ENCODE results near the gene DLG2.

The DLG2 gene

DNA sequence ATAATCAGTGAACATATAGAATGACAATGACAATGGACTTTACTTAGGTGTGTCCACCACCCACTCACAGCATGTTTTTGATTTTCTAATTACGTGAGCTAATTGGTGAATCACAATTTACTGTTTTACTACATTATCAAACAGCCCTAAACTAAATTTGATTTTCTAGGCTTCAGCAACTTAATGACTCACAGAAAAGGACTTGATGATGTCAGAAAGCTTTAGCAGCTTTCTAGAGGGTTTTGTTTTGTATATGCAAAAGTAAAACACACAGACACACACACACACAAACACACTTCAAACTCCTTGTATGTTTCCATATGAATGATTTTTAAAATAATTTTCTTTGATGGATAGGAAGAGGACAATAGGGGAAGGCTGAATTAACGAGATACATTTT, 1462.4 kb downstream of the DLG2 start:
- Histone ChIP-seq H2AFZ (ENCODE audit: low read length) (no peak overlapping the region), H3K4me1 (ENCODE audit: insufficient read depth, low read length, severe bottlenecking) (no peaks in the 10 kb centered on the region), H3K9me3 (ENCODE audit: low read length) (no peaks in the 10 kb centered on the region), H3K9me2 (ENCODE audit: low read depth, low read length) (no peaks in the 10 kb centered on the region), H3K27ac (ENCODE audit: low read depth, low read length, poor library complexity, severe bottlenecking) (no peak overlapping the region), H3F3A (ENCODE audit: insufficient read depth, low read length) (no peaks in the 10 kb centered on the region), H3K9ac (ENCODE audit: low read length) (no peak overlapping the region), H3K4me2 (ENCODE audit: low read length) (no peak overlapping the region), H3K79me2 (ENCODE audit: insufficient read depth, low read length) (no peaks in the 10 kb centered on the region), H3K36me3 (ENCODE audit: insufficient read depth, low read length) (no peaks in the 10 kb centered on the region), H3K27me3 (ENCODE audit: insufficient read depth, low read length) (no peaks in the 10 kb centered on the region; the same call in 1 of the 2 replicates), H3K4me3 (ENCODE audit: low read depth, low read length, poor library complexity, severe bottlenecking) (no peak overlapping the region), H4K20me1 (ENCODE audit: insufficient read depth, low read length) (no peaks in the 10 kb centered on the region)
- TF ChIP-seq, protein P1, sequence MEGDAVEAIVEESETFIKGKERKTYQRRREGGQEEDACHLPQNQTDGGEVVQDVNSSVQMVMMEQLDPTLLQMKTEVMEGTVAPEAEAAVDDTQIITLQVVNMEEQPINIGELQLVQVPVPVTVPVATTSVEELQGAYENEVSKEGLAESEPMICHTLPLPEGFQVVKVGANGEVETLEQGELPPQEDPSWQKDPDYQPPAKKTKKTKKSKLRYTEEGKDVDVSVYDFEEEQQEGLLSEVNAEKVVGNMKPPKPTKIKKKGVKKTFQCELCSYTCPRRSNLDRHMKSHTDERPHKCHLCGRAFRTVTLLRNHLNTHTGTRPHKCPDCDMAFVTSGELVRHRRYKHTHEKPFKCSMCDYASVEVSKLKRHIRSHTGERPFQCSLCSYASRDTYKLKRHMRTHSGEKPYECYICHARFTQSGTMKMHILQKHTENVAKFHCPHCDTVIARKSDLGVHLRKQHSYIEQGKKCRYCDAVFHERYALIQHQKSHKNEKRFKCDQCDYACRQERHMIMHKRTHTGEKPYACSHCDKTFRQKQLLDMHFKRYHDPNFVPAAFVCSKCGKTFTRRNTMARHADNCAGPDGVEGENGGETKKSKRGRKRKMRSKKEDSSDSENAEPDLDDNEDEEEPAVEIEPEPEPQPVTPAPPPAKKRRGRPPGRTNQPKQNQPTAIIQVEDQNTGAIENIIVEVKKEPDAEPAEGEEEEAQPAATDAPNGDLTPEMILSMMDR (IDR thresholded peaks at IDR 0.05; ENCODE audit: low read length): no peak
- no peak for TF ChIP-seq EZH2 (IDR thresholded peaks at IDR 0.05; ENCODE audit: borderline replicate concordance, low read length)

GRCh38 chr11:84163116-84163515, 1464.0 kb downstream of the DLG2 start:
- TF ChIP-seq, protein P1 (IDR thresholded peaks at IDR 0.05; ENCODE audit: low read length): no peak
- no peak for TF ChIP-seq EZH2 (IDR thresholded peaks at IDR 0.05; ENCODE audit: borderline replicate concordance, low read length)
- Histone ChIP-seq H3K4me2 (ENCODE audit: low read length) (no peak overlapping the region), H3K4me1 (ENCODE audit: insufficient read depth, low read length, severe bottlenecking) (no peaks in the 10 kb centered on the region), H3K36me3 (ENCODE audit: insufficient read depth, low read length) (no peaks in the 10 kb centered on the region), H3K27me3 (ENCODE audit: insufficient read depth, low read length) (no peaks in the 10 kb centered on the region; the same call in 1 of the 2 replicates), H3K79me2 (ENCODE audit: insufficient read depth, low read length) (no peaks in the 10 kb centered on the region), H2AFZ (ENCODE audit: low read length) (no peak overlapping the region), H3K4me3 (ENCODE audit: low read depth, low read length, poor library complexity, severe bottlenecking) (no peak overlapping the region), H3K9me2 (ENCODE audit: low read depth, low read length) (no peaks in the 10 kb centered on the region), H3K27ac (ENCODE audit: low read depth, low read length, poor library complexity, severe bottlenecking) (no peak overlapping the region), H3K9ac (ENCODE audit: low read length) (no peak overlapping the region), H4K20me1 (ENCODE audit: insufficient read depth, low read length) (no peaks in the 10 kb centered on the region), H3F3A (ENCODE audit: insufficient read depth, low read length) (no peaks in the 10 kb centered on the region), H3K9me3 (ENCODE audit: low read length) (no peaks in the 10 kb centered on the region)

GRCh38 chr11:84157639-84158038, 1469.5 kb downstream of the DLG2 start:
- Histone ChIP-seq H3K9me2 (ENCODE audit: low read depth, low read length) (no peaks in the 10 kb centered on the region), H3K27ac (ENCODE audit: low read depth, low read length, poor library complexity, severe bottlenecking) (no peak overlapping the region)
- TF ChIP-seq EZH2 (IDR thresholded peaks at IDR 0.05; ENCODE audit: borderline replicate concordance, low read length): no peak
- TF ChIP-seq, protein P1 (IDR thresholded peaks at IDR 0.05; ENCODE audit: low read length): no peak

More at GRCh38 chr11:84157639-84158038, 1469.5 kb downstream of the DLG2 start:
- Histone ChIP-seq H3K4me2 (ENCODE audit: low read length) (no peak overlapping the region), H3K27me3 (ENCODE audit: insufficient read depth, low read length) (no peaks in the 10 kb centered on the region), H4K20me1 (ENCODE audit: insufficient read depth, low read length) (no peaks in the 10 kb centered on the region), H3F3A (ENCODE audit: insufficient read depth, low read length) (no peaks in the 10 kb centered on the region), H3K79me2 (ENCODE audit: insufficient read depth, low read length) (no peaks in the 10 kb centered on the region), H3K4me1 (ENCODE audit: insufficient read depth, low read length, severe bottlenecking) (no peaks in the 10 kb centered on the region), H3K9ac (ENCODE audit: low read length) (no peak overlapping the region), H2AFZ (ENCODE audit: low read length) (no peak overlapping the region), H3K4me3 (ENCODE audit: low read depth, low read length, poor library complexity, severe bottlenecking) (no peak overlapping the region), H3K9me3 (ENCODE audit: low read length) (no peaks in the 10 kb centered on the region), H3K36me3 (ENCODE audit: insufficient read depth, low read length) (no peaks in the 10 kb centered on the region)

Data from OCI-LY1 (cell line).